ENCODE data around the gene ANXA10.

The ANXA10 gene

GRCh38 chr4:168183717-168184571, 91.6 kb downstream of the ANXA10 start:
- H3K27me3 ChIP-seq (ENCODE audit: low read depth, low read length): no peaks in the 10 kb centered on the region
- H2AFZ ChIP-seq (ENCODE audit: low read depth, low read length): no peak overlapping the region
- H3K4me3 ChIP-seq (ENCODE audit: low read length): no peak overlapping the region
- TF ChIP-seq CTCF (IDR thresholded peaks at IDR 0.05; ENCODE audit: low read depth, low read length) (peak; percentile 95), EZH2phosphoT487 (IDR thresholded peaks at IDR 0.05; ENCODE audit: low read depth) (no peak)
- peaks cover 4% of the 10 kb centered on the region; the same call in 1 of the 2 replicates for H3K4me1 ChIP-seq (ENCODE audit: low read length)
- no peaks in the 10 kb centered on the region for H3K9me3 ChIP-seq (ENCODE audit: insufficient read depth, low read length)
- H4K20me1 ChIP-seq (ENCODE audit: insufficient read depth, low read length): no peaks in the 10 kb centered on the region
- no peaks in the 10 kb centered on the region for H3K36me3 ChIP-seq (replicated peaks; ENCODE audit: low read depth, low read length)
- no peak overlapping the region for H3K27ac ChIP-seq (ENCODE audit: low read length)
- H3K79me2 ChIP-seq (ENCODE audit: low read length): no peaks in the 10 kb centered on the region
- H3K9ac ChIP-seq (ENCODE audit: low read length): no peak overlapping the region
- no peak overlapping the region for H3K4me2 ChIP-seq (ENCODE audit: low read length)

- Histone ChIP-seq H3K79me2 (ENCODE audit: low read length) (no peaks in the 10 kb centered on the region), H3K4me2 (ENCODE audit: low read length) (no peak overlapping the region), H3K27ac (ENCODE audit: low read length) (no peak overlapping the region), H3K27me3 (ENCODE audit: low read depth, low read length) (no peaks in the 10 kb centered on the region), H3K9me3 (ENCODE audit: insufficient read depth, low read length) (no peaks in the 10 kb centered on the region), H3K9ac (ENCODE audit: low read length) (no peak overlapping the region), H2AFZ (ENCODE audit: low read depth, low read length) (no peak overlapping the region), H3K4me3 (ENCODE audit: low read length) (no peak overlapping the region), H3K4me1 (ENCODE audit: low read length) (peaks cover 4% of the 10 kb centered on the region; the same call in 1 of the 2 replicates), H3K36me3 (replicated peaks; ENCODE audit: low read depth, low read length) (no peaks in the 10 kb centered on the region), H4K20me1 (ENCODE audit: insufficient read depth, low read length) (no peaks in the 10 kb centered on the region)
- TF ChIP-seq CTCF (IDR thresholded peaks at IDR 0.05; ENCODE audit: low read depth, low read length) (no peak), EZH2phosphoT487 (IDR thresholded peaks at IDR 0.05; ENCODE audit: low read depth) (no peak)
These were observed 96.4 kb downstream of the ANXA10 start for GRCh38 chr4:168188754-168189153.

GRCh38 chr4:168197926-168198325, 105.6 kb downstream of the ANXA10 start:
- H2AFZ ChIP-seq (ENCODE audit: low read depth, low read length): no peak overlapping the region
- H3K9me3 ChIP-seq (ENCODE audit: insufficient read depth, low read length): no peaks in the 10 kb centered on the region
- no peaks in the 10 kb centered on the region for H3K27me3 ChIP-seq (ENCODE audit: low read depth, low read length)
- H3K36me3 ChIP-seq (replicated peaks; ENCODE audit: low read depth, low read length): no peaks in the 10 kb centered on the region
- H3K9ac ChIP-seq (ENCODE audit: low read length): no peak overlapping the region
- no peak overlapping the region for H3K27ac ChIP-seq (ENCODE audit: low read length)
- H3K79me2 ChIP-seq (ENCODE audit: low read length): no peaks in the 10 kb centered on the region
- H3K4me3 ChIP-seq (ENCODE audit: low read length): no peak overlapping the region
- no peak overlapping the region for H3K4me2 ChIP-seq (ENCODE audit: low read length)
- H4K20me1 ChIP-seq (ENCODE audit: insufficient read depth, low read length): no peaks in the 10 kb centered on the region
- TF ChIP-seq EZH2phosphoT487 (IDR thresholded peaks at IDR 0.05; ENCODE audit: low read depth) (no peak), CTCF (IDR thresholded peaks at IDR 0.05; ENCODE audit: low read depth, low read length) (no peak)
- no peaks in the 10 kb centered on the region; the same call in 1 of the 2 replicates for H3K4me1 ChIP-seq (ENCODE audit: low read length)

- Histone ChIP-seq H2AFZ (ENCODE audit: low read depth, low read length) (peak overlapping the region; percentile 49; the same call in 1 of the 2 replicates), H3K27ac (ENCODE audit: low read length) (no peak overlapping the region)
- TF ChIP-seq EZH2phosphoT487 (IDR thresholded peaks at IDR 0.05; ENCODE audit: low read depth) (no peak), CTCF (IDR thresholded peaks at IDR 0.05; ENCODE audit: low read depth, low read length) (no peak)
These were observed 107.1 kb downstream of the ANXA10 start for GRCh38 chr4:168199260-168199957.

More at GRCh38 chr4:168199260-168199957, 107.1 kb downstream of the ANXA10 start:
- Histone ChIP-seq H3K4me3 (ENCODE audit: low read length) (no peak overlapping the region), H3K36me3 (replicated peaks; ENCODE audit: low read depth, low read length) (no peaks in the 10 kb centered on the region), H3K4me2 (ENCODE audit: low read length) (no peak overlapping the region), H4K20me1 (ENCODE audit: insufficient read depth, low read length) (no peaks in the 10 kb centered on the region), H3K79me2 (ENCODE audit: low read length) (no peaks in the 10 kb centered on the region), H3K9me3 (ENCODE audit: insufficient read depth, low read length) (peaks cover 12% of the 10 kb centered on the region), H3K27me3 (ENCODE audit: low read depth, low read length) (no peaks in the 10 kb centered on the region), H3K9ac (ENCODE audit: low read length) (no peak overlapping the region), H3K4me1 (ENCODE audit: low read length) (no peaks in the 10 kb centered on the region)
